Hepatocyte (in vitro differentiated cells): ENCODE results near the gene CCDC86.

Experiments used
- CTCF ChIP-seq: fragments of 200-600 bp; sonication (generic); IDR thresholded peaks from 2 replicates; pipeline ENCODE4 v1.5.1; 2016; ENCODE audit warnings: antibody characterized with exemption, mild to moderate bottlenecking; ENCODE audit not compliant: poor library complexity
- EZH2 ChIP-seq: fragments of 200-600 bp; sonication (generic); IDR thresholded peaks from 2 replicates; pipeline ENCODE4 v1.6.1; 2016; ENCODE audit warnings: antibody characterized with exemption, mild to moderate bottlenecking, borderline replicate concordance

- TF ChIP-seq CTCF (no peak), EZH2 (no peak)
Observed at GRCh38 chr11:60860943-60861342, 19.0 kb downstream of the CCDC86 start.
